K562 (cell line): Measurements from ENCODE around the gene SLC4A4. TPM values are rescaled to one million over a fixed set of nuclear protein-coding genes. Genes with fewer than 3 reads are reported as not detected.

Source experiments
- ATAC-seq: fragments of 200-7000 bp; cut with Tn5 transposase; 3 replicates; pipeline ENCODE4 v1.9.1; 2020; ENCODE audit warnings: moderate library complexity
- BruUV-seq: library from RNA; stranded (reverse); fragments of 400-500 nt; replicated peaks from 2 replicates; lab custom pipeline; 2021; lab: Mats Ljungman, UMichigan
- CTCF ChIA-PET: fragments of 300-600 bp; formaldehyde crosslinking; extraction: SDS; loops from one replicate; lab custom pipeline; 2021; ENCODE audit warnings: low intra/inter-chr PET ratio; lab: Yijun Ruan, JAX
- POLR2A ChIA-PET: fragments of 300-600, 350-650 bp; sonication (Branson Sonifier 250); formaldehyde crosslinking; extraction: SDS; loops from one replicate; lab custom pipeline; 2021; ENCODE audit warnings: antibody characterized with exemption, inconsistent platforms; lab: Yijun Ruan, JAX
- DNase-seq, 4 experiments: peaks; one replicate each; pipeline versions ENCODE4 v3.0.0 to v3.0.0-alpha.2; 2011 to 2018; ENCODE audit warnings: low spot score in 3 of 4, mixed read lengths in 3 of 4; ENCODE audit errors: extremely low read depth in 1 of 4
- FAIRE-seq: peaks from 2 replicates; lab custom pipeline; 2011; peaks lifted over from hg19 to GRCh38; lab: Jason Lieb, UNC
- H2AFZ ChIP-seq: 2 replicates; pipeline ENCODE4 v1.6.0; 2011; ENCODE audit warnings: low read depth, low read length, control low read depth, inconsistent platforms
- H3K27ac ChIP-seq: fragments of 200-600 bp; 3 replicates; pipeline ENCODE4 v1.8.0; 2011; ENCODE audit warnings: low read depth, mild to moderate bottlenecking, control low read depth, inconsistent platforms, low read length, moderate library complexity, mixed read lengths; ENCODE audit errors: extremely low read depth
- H3K27me3 ChIP-seq, 2 experiments: fragments of 300-600 bp in 1 of 2; 2 replicates in 1 of 2; 3 replicates in 1 of 2; pipeline versions ENCODE4 v1.6.0 to v1.8.0; 2011; ENCODE audit warnings: inconsistent platforms in 2 of 2, low read length in 2 of 2, mild to moderate bottlenecking in 1 of 2, mixed read lengths in 1 of 2, moderate library complexity in 1 of 2; ENCODE audit not compliant: control insufficient read depth in 2 of 2, insufficient read depth in 2 of 2
- H3K36me3 ChIP-seq: fragments of 300-600 bp; 3 replicates; pipeline ENCODE4 v1.8.0; 2011; ENCODE audit warnings: mild to moderate bottlenecking, low read length, inconsistent platforms; ENCODE audit not compliant: control insufficient read depth, insufficient read depth
- H3K4me1 ChIP-seq, 2 experiments: fragments of 200-600 bp in 1 of 2; replicated peaks in 1 of 2; 2 replicates in 1 of 2; 3 replicates in 1 of 2; pipeline versions ENCODE4 v1.5.1 to v1.8.0; 2011; ENCODE audit warnings: inconsistent platforms in 2 of 2, low read length in 2 of 2, mild to moderate bottlenecking in 1 of 2, mixed read lengths in 1 of 2, moderate library complexity in 1 of 2; ENCODE audit not compliant: control insufficient read depth in 2 of 2, insufficient read depth in 2 of 2
- H3K4me2 ChIP-seq: 2 replicates; pipeline ENCODE4 v1.6.1; 2011; ENCODE audit warnings: low read length, control low read depth, inconsistent platforms, mixed read lengths; ENCODE audit not compliant: insufficient read depth
- H3K4me3 ChIP-seq: fragments of 200-600 bp; sonication (generic), shearing (Covaris generic); 2 replicates; pipeline ENCODE4 v1.5.1; 2016; ENCODE audit warnings: control low read depth, inconsistent platforms
- H3K79me2 ChIP-seq: fragments of 200-600 bp; 3 replicates; pipeline ENCODE4 v1.8.0; 2011; ENCODE audit warnings: low read length, inconsistent platforms; ENCODE audit not compliant: control insufficient read depth, insufficient read depth
- H3K9ac ChIP-seq, 2 experiments: 2 replicates each; pipeline versions ENCODE4 v1.6.0 to v1.6.1; 2011; ENCODE audit warnings: low read depth in 2 of 2, low read length in 2 of 2, control low read depth in 1 of 2, inconsistent platforms in 1 of 2, mild to moderate bottlenecking in 1 of 2, mixed read lengths in 1 of 2; ENCODE audit not compliant: insufficient read depth in 1 of 2
- H3K9me1 ChIP-seq: one replicate; pipeline ENCODE4 v1.6.0; 2011; ENCODE audit warnings: inconsistent platforms, mild to moderate bottlenecking, low read length, moderate library complexity; ENCODE audit not compliant: control insufficient read depth, insufficient read depth
- H3K9me3 ChIP-seq: replicated peaks from 2 replicates; pipeline ENCODE4 v1.5.1; 2011; ENCODE audit warnings: low read depth, low read length, inconsistent platforms; ENCODE audit not compliant: control insufficient read depth, insufficient read depth
- H4K20me1 ChIP-seq: replicated peaks from 2 replicates; pipeline ENCODE4 v1.6.1; 2011; ENCODE audit warnings: low read length, inconsistent platforms, mixed read lengths; ENCODE audit not compliant: control insufficient read depth, insufficient read depth
- ARID2 ChIP-seq: fragments of 450-650 bp; IDR thresholded peaks from 2 replicates; pipeline ENCODE4 v1.6.1; 2017; ENCODE audit warnings: antibody characterized with exemption, mild to moderate bottlenecking
- BRF2 ChIP-seq: IDR thresholded peaks from 3 replicates; pipeline ENCODE4 v1.6.1; 2011; ENCODE audit warnings: borderline replicate concordance, mild to moderate bottlenecking; ENCODE audit not compliant: insufficient read length, insufficient read depth
- CBX1 ChIP-seq: sonication (generic); IDR thresholded peaks from 2 replicates; pipeline ENCODE4 v1.6.1; 2016; ENCODE audit warnings: antibody characterized with exemption, low read depth, mild to moderate bottlenecking
- EZH2 ChIP-seq: IDR thresholded peaks from 2 replicates; pipeline ENCODE4 v1.6.1; 2012; ENCODE audit warnings: low read depth, mild to moderate bottlenecking, inconsistent platforms, low read length, borderline replicate concordance
- FOSL1 ChIP-seq: fragments of 200-800 bp; sonication (Bioruptor generic); conservative IDR thresholded peaks from 2 replicates; pipeline ENCODE4 v1.6.1; 2016; ENCODE audit warnings: missing genetic modification characterization, missing compliant biosample characterization
- GABPB1 ChIP-seq: sonication (generic); formaldehyde crosslinking; IDR thresholded peaks from 2 replicates; pipeline ENCODE4 v1.8.0; 2022; ENCODE audit warnings: mild to moderate bottlenecking, missing genetic modification reagents
- HEY1 ChIP-seq: fragments of 250-450 bp; sonication (Bioruptor Pico); IDR thresholded peaks from 2 replicates; pipeline ENCODE4 v1.5.0; 2020; ENCODE audit warnings: mild to moderate bottlenecking, moderate library complexity, borderline replicate concordance
- SRSF1 ChIP-seq: fragments of 200-400 bp; formaldehyde crosslinking; IDR thresholded peaks from 2 replicates; pipeline ENCODE4 v1.6.1; 2017; ENCODE audit warnings: mild to moderate bottlenecking, low read depth, low read length, moderate library complexity
- TAF7 ChIP-seq: fragments of 450-650 bp; IDR thresholded peaks from 2 replicates; pipeline ENCODE4 v1.6.1; 2016; ENCODE audit warnings: missing genetic modification characterization, missing compliant biosample characterization
- XRCC3 ChIP-seq: fragments of 450-650 bp; IDR thresholded peaks from 2 replicates; pipeline ENCODE4 v1.6.1; 2017; ENCODE audit warnings: mild to moderate bottlenecking, moderate library complexity
- ZBTB11 ChIP-seq, 3 experiments: fragments of 200-800 bp in 1 of 3; fragments of 250-450 bp in 1 of 3; fragments of 450-650 bp in 1 of 3; sonication (Bioruptor Pico) in 1 of 3; sonication (Bioruptor generic) in 1 of 3; formaldehyde crosslinking in 1 of 3; IDR thresholded peaks; 2 replicates each; pipeline versions ENCODE4 v1.6.1 to v1.8.0; 2016 to 2022; ENCODE audit warnings: mild to moderate bottlenecking in 2 of 3, missing genetic modification characterization in 2 of 3, missing compliant biosample characterization in 1 of 3, moderate library complexity in 1 of 3
- ZNF239 ChIP-seq: fragments of 250-450 bp; sonication (Bioruptor Pico); IDR thresholded peaks from 2 replicates; pipeline ENCODE4 v1.4.0; 2020; ENCODE audit warnings: mild to moderate bottlenecking
- ZNF696 ChIP-seq: fragments of 250-450 bp; sonication (Bioruptor Pico); conservative IDR thresholded peaks from 2 replicates; pipeline ENCODE4 v1.4.0; 2020; ENCODE audit warnings: mild to moderate bottlenecking, moderate library complexity
- ZNF830 ChIP-seq: fragments of 250-450 bp; sonication (Bioruptor Pico); IDR thresholded peaks from 2 replicates; pipeline ENCODE4 v1.5.0; 2021; ENCODE audit warnings: mild to moderate bottlenecking
- WGBS: fragments of 100-300 bp; shearing (Covaris generic); methylation state at CpG from one replicate; pipeline ENCODE4 v1.1.6; 2016; ENCODE audit warnings: low coverage, mixed read lengths; ENCODE audit not compliant: insufficient coverage; ENCODE audit errors: missing lambda C conversion rate; 5-methylcytosine and 5-hydroxymethylcytosine counted together
- in situ Hi-C: fragments of 300-500 bp; cut with MboI; formaldehyde crosslinking; loops from 4 replicates; pipeline ENCODE4 v1.15.0; 2018; ENCODE audit warnings: inconsistent platforms, mixed read lengths
- intact Hi-C: fragments of 100-400 bp; cut with micrococcal nuclease; formaldehyde crosslinking; loops from 2 replicates; pipeline ENCODE4 v1.14.2; 2022
- polyA plus RNA-seq, 8 experiments: library from polyadenylated mRNA; depleted of rRNA in 4 of 8; stranded (reverse) in 5 of 8; unstranded in 3 of 8; fragments of >200 nt; fragmentation: Nextera tagmentation in 2 of 8; fragmentation: Illumina TruSeq in 1 of 8; extraction: Ambion mirVana in 2 of 8; extraction: Trizol in 1 of 8; gene quantifications; 2 replicates each; pipeline versions ENCODE4 v1.2.1 to v1.2.3, GENCODE V29; 2011 to 2014; ENCODE audit warnings: inconsistent platforms in 1 of 8, missing spikeins in 1 of 8
- total RNA-seq, 7 experiments: library from RNA; depleted of rRNA in 6 of 7; stranded (reverse); fragments of >200 nt in 6 of 7; fragmentation: Illumina TruSeq in 2 of 7; extraction: Trizol in 2 of 7; gene quantifications; 2 replicates each; pipeline versions ENCODE4 v1.2.1 to v1.2.3, GENCODE V29; 2011 to 2021; ENCODE audit warnings: low replicate concordance in 1 of 7
- TF ChIP-seq, protein P1 (sequence below): IDR thresholded peaks from 2 replicates; pipeline ENCODE4 v1.6.1; 2012; ENCODE audit warnings: low read depth, low read length, improper control_type of control experiment, borderline replicate concordance

The SLC4A4 gene
- total and polyA plus RNA-seq, 9 of the 15 experiments (the other 6 are each of a cell fraction or from before 2014, with no cell fraction given): 0.01 to 0.18 (median 0.07) TPM; not detected in 2

DNA sequence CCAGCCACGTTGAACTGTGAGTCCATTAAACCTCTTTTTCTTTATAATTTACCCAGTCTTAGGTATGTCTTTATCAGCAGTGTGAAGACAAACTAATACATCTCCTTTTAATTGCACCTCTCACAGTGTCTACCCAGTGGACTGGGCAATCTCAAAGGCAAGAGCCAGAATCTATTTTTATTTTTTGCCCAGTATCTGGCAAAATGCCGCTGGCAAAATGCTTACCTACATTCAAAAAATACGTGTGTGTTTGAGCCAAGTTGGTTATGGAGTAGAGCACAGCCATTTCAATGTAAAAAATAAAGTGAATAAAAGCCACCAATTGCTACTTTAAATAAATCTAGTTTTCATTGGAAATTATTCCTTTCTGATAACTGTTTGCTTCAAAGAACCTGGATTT is 245.2 kb downstream of the SLC4A4 start:
- no peak overlapping the region for H3K9ac ChIP-seq

More for the DNA sequence above, 245.2 kb downstream of the SLC4A4 start:
- FAIRE-seq (no peak), DNase-seq (no peak), ATAC-seq (no peak)
- H3K9me3 ChIP-seq: no peaks in the 10 kb centered on the region
- ChIA-PET POLR2A (interaction anchor here (0.6 kb wide), 1 partner anchor 56 kb away, joined by 4 read pairs; no protein-coding TSS in a partner anchor), CTCF (no interaction called here)
- H3K27ac ChIP-seq: no peak overlapping the region
- 1% methylated on average over 3 of the region's 3 CpGs for WGBS
- no peaks in the 10 kb centered on the region for H3K36me3 ChIP-seq
- no peaks in the 10 kb centered on the region for H3K27me3 ChIP-seq
- in situ Hi-C loops: no loop called here
- H3K9me1 ChIP-seq: no peaks in the 10 kb centered on the region
- no peaks in the 10 kb centered on the region for H4K20me1 ChIP-seq
- H2AFZ ChIP-seq: no peak overlapping the region
- intact Hi-C loops: no loop called here
- no peak overlapping the region for H3K4me2 ChIP-seq
- BruUV-seq: no TSS peak
- no peaks in the 10 kb centered on the region for H3K79me2 ChIP-seq
- TF ChIP-seq EZH2 (no peak), BRF2 (no peak), HEY1 (CRISPR knock-in tag) (no peak), ZNF239 (no peak), ZBTB11 (CRISPR knock-in tag; IDR thresholded peaks at IDR 0.05) (no peak), ARID2 (no peak), ZNF696 (CRISPR knock-in tag) (no peak), SRSF1 (no peak), ZNF830 (CRISPR knock-in tag) (no peak), GABPB1 (CRISPR knock-in tag) (no peak), FOSL1 (tag) (no peak), CBX1 (no peak), TAF7 (tag) (no peak), XRCC3 (no peak)
- TF ChIP-seq, protein P1, sequence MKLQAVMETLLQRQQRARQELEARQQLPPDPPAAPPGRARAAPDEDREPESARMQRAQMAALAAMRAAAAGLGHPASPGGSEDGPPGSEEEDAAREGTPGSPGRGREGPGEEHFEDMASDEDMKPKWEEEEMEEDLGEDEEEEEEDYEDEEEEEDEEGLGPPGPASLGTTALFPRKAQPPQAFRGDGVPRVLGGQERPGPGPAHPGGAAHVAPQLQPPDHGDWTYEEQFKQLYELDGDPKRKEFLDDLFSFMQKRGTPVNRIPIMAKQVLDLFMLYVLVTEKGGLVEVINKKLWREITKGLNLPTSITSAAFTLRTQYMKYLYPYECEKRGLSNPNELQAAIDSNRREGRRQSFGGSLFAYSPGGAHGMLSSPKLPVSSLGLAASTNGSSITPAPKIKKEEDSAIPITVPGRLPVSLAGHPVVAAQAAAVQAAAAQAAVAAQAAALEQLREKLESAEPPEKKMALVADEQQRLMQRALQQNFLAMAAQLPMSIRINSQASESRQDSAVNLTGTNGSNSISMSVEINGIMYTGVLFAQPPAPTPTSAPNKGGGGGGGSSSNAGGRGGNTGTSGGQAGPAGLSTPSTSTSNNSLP: no peak
- no peak overlapping the region for H3K4me3 ChIP-seq
- no peaks in the 10 kb centered on the region for H3K4me1 ChIP-seq
